CD4-positive, alpha-beta T cell (primary cell): Measurements from ENCODE around the gene GLIS1. TPM values are rescaled to one million over a fixed set of nuclear protein-coding genes. Genes with fewer than 3 reads are reported as not detected.

Experiments used
- ATAC-seq: fragments of 200-7000 bp; cut with Tn5 transposase; one replicate; pipeline ENCODE4 v1.10.0; 2022; ENCODE audit warnings: mild to moderate bottlenecking; ENCODE audit not compliant: poor library complexity
- CTCF ChIA-PET: fragments of 350-600 bp; sonication (Branson Sonifier 250); formaldehyde crosslinking; loops from one replicate; lab custom pipeline; 2021; ENCODE audit warnings: antibody characterized with exemption, inconsistent platforms; lab: Charles Lee
- POLR2A ChIA-PET: fragments of 350-600 bp; sonication (Branson Sonifier 250); formaldehyde crosslinking; loops from one replicate; lab custom pipeline; 2021; ENCODE audit warnings: antibody characterized with exemption, inconsistent platforms; lab: Charles Lee
- DNase-seq, 14 experiments: peaks; one replicate each; pipeline ENCODE4 v3.0.0-alpha.2; 2013 to 2020; ENCODE audit warnings: mixed read lengths in 2 of 14
- H3K27ac ChIP-seq, 2 donors: one replicate each; pipeline versions ENCODE4 v1.5.1 to v1.7.0; 2013; ENCODE audit warnings: low read length in 2 of 2, low read depth in 1 of 2, mild to moderate bottlenecking in 1 of 2
- H3K27me3 ChIP-seq, 2 experiments: 1 replicate in 1 of 2; 2 replicates in 1 of 2; pipeline versions ENCODE4 v1.6.1 to v1.7.0; 2013; ENCODE audit warnings: low read length in 2 of 2, control low read depth in 1 of 2, mild to moderate bottlenecking in 1 of 2, moderate library complexity in 1 of 2; ENCODE audit not compliant: insufficient read depth in 2 of 2, control insufficient read depth in 1 of 2
- H3K36me3 ChIP-seq: one replicate; pipeline ENCODE4 v1.6.1; 2013; ENCODE audit warnings: low read length, control low read depth; ENCODE audit not compliant: insufficient read depth
- H3K4me1 ChIP-seq: one replicate; pipeline ENCODE4 v1.6.1; 2013; ENCODE audit warnings: low read length, control low read depth; ENCODE audit not compliant: insufficient read depth
- H3K4me3 ChIP-seq: one replicate; pipeline ENCODE4 v1.5.1; 2013; ENCODE audit warnings: mild to moderate bottlenecking, low read length, moderate library complexity
- H3K9me3 ChIP-seq, 2 experiments: 1 replicate in 1 of 2; 2 replicates in 1 of 2; pipeline versions ENCODE4 v1.6.1 to v1.7.0; 2013; ENCODE audit warnings: low read length in 2 of 2, mild to moderate bottlenecking in 2 of 2, control low read depth in 1 of 2, moderate library complexity in 1 of 2; ENCODE audit not compliant: control insufficient read depth in 1 of 2, insufficient read depth in 1 of 2
- H3K27ac Mint-ChIP-seq: one replicate; pipeline ENCODE4 v1.8.0; 2020; ENCODE audit warnings: mixed read lengths
- H3K27me3 Mint-ChIP-seq: one replicate; pipeline ENCODE4 v1.8.0; 2021; ENCODE audit warnings: mixed read lengths
- H3K36me3 Mint-ChIP-seq: one replicate; pipeline ENCODE4 v1.8.0; 2021; ENCODE audit warnings: low read depth, mixed read lengths
- H3K4me1 Mint-ChIP-seq: one replicate; pipeline ENCODE4 v1.8.0; 2021; ENCODE audit warnings: low read depth, mixed read lengths
- H3K4me3 Mint-ChIP-seq: one replicate; pipeline ENCODE4 v1.8.0; 2020; ENCODE audit warnings: mild to moderate bottlenecking, mixed read lengths
- H3K9me3 Mint-ChIP-seq: one replicate; pipeline ENCODE4 v1.8.0; 2020; ENCODE audit warnings: mixed read lengths
- intact Hi-C, 2 experiments: fragments of 100-400 bp; cut with DNase I in 1 of 2; cut with micrococcal nuclease in 1 of 2; formaldehyde crosslinking; loops; one replicate each; pipeline versions ENCODE4 v1.15.1 to v1.9.0; 2023 to 2025; cut with DNase I, micrococcal nuclease
- total RNA-seq, 174 experiments: library from RNA in 2 of 174; stranded (reverse) in 2 of 174; gene quantifications; one replicate each; pipeline ENCODE4 v1.2.3 and lab custom pipeline; 2021 to 2026
- TF ChIP-seq, protein P1 (sequence below): fragments of 200-600 bp; IDR thresholded peaks from one replicate; pipeline ENCODE4 v1.8.0; 2022; ENCODE audit warnings: antibody characterized with exemption, mild to moderate bottlenecking

Gene GLIS1
- total RNA-seq, 2 experiments from 2014 or later: not detected

DNA sequence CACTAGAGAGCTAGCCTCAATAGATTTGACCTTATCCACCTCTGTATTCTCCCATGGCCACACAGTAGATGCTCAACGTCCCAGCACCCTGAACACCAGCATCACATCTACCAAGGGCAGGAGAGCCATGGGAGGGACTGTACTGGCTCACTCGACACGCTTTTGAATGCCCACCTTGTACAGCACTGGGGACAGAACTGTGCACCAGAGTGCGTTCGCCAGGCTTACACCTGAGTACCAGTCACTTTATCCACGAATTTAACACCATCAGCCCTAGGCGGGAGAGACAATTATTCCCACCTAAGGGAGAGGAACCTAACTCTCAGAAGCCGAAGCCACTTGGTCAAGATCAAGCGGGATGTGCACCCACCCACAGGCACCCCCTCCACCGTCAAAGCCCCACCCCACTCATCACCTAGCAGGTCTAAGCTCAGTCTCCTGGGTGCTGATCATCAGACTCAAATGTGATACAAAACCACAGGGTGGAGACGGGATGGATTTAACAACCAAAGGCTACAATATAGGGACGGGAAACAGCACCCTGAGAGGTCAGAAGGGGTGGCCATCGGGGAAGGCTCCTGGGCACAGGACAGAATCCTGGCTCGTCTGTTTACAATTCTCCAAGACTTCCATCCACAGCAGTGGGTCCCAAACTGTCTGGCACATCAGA is 110.5 kb downstream of the GLIS1 start:
- no peaks in the 10 kb centered on the region for H3K4me1 ChIP-seq
- no peak for ATAC-seq
- H3K36me3 Mint-ChIP-seq: no peaks in the 10 kb centered on the region
- no peak overlapping the region for H3K27ac Mint-ChIP-seq
- H3K9me3 Mint-ChIP-seq: no peaks in the 10 kb centered on the region
- H3K4me3 Mint-ChIP-seq: no peak overlapping the region
- intact Hi-C loops: no loop called here
- no peaks in the 10 kb centered on the region for H3K27me3 Mint-ChIP-seq
- no peaks in the 10 kb centered on the region for H3K4me1 Mint-ChIP-seq
- ChIA-PET CTCF (no interaction called here), POLR2A (no interaction called here)
- H3K4me3 ChIP-seq: no peak overlapping the region
- H3K27ac ChIP-seq: no peak overlapping the region
- TF ChIP-seq, protein P1, sequence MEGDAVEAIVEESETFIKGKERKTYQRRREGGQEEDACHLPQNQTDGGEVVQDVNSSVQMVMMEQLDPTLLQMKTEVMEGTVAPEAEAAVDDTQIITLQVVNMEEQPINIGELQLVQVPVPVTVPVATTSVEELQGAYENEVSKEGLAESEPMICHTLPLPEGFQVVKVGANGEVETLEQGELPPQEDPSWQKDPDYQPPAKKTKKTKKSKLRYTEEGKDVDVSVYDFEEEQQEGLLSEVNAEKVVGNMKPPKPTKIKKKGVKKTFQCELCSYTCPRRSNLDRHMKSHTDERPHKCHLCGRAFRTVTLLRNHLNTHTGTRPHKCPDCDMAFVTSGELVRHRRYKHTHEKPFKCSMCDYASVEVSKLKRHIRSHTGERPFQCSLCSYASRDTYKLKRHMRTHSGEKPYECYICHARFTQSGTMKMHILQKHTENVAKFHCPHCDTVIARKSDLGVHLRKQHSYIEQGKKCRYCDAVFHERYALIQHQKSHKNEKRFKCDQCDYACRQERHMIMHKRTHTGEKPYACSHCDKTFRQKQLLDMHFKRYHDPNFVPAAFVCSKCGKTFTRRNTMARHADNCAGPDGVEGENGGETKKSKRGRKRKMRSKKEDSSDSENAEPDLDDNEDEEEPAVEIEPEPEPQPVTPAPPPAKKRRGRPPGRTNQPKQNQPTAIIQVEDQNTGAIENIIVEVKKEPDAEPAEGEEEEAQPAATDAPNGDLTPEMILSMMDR: no peak
- no peaks in the 10 kb centered on the region for H3K9me3 ChIP-seq
- no peaks in the 10 kb centered on the region for H3K36me3 ChIP-seq
- DNase-seq: no peak
- H3K27me3 ChIP-seq: no peaks in the 10 kb centered on the region

DNA sequence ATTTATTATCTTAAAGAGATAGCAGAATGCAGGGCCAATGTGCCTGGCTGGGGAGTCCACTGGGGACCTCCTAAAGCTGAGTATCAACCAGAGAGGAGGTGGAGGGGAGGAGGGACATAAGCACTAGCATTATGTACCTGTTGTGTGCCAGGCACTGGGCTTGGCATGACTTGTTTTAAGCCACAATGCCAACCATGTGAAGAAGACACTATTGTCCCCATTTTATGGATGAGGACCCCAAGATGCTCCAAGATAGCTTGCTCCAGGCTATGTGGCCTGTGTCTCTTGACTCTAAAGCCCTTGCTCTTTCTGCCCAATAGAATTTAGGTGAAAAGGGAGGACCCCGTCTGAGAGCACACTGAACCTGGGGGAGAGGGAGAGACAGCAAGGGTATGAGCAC is 111.3 kb downstream of the GLIS1 start:
- intact Hi-C loops: no loop called here
- H3K27ac Mint-ChIP-seq: no peak overlapping the region
- H3K4me3 Mint-ChIP-seq: no peak overlapping the region
- H3K27me3 Mint-ChIP-seq: no peaks in the 10 kb centered on the region
- no peaks in the 10 kb centered on the region for H3K9me3 ChIP-seq
- no peaks in the 10 kb centered on the region for H3K9me3 Mint-ChIP-seq
- ATAC-seq: no peak
- no peaks in the 10 kb centered on the region for H3K4me1 ChIP-seq
- H3K27ac ChIP-seq: no peak overlapping the region
- TF ChIP-seq, protein P1: no peak
- no peaks in the 10 kb centered on the region for H3K36me3 Mint-ChIP-seq
- POLR2A ChIA-PET: no interaction called here
- H3K4me3 ChIP-seq: no peak overlapping the region
- DNase-seq: no peak
- H3K36me3 ChIP-seq: no peaks in the 10 kb centered on the region
- H3K27me3 ChIP-seq: no peaks in the 10 kb centered on the region
- CTCF ChIA-PET: no interaction called here
- H3K4me1 Mint-ChIP-seq: no peaks in the 10 kb centered on the region

DNA sequence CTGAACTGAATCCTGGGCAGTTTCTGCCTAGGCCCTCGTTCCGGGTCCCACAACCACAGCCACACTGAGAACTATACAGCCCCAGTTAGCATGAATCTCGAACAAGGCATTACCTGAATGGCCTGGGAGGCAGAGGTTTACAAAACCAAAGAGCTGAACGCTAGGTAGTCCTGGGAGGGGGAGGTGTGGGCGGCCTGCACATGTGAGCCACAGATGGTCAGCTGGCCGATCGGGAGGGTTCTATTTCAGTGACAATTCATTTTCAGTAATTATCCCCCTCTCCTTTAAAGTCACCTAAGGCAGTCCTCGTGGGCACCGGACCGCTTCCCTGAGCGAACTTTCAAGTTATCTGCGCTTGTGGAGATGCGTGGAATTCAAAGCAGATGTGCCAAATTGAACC is 111.9 kb downstream of the GLIS1 start:
- CTCF ChIA-PET: no interaction called here
- Histone ChIP-seq H3K36me3 (no peaks in the 10 kb centered on the region), H3K4me3 (no peak overlapping the region), H3K27me3 (no peaks in the 10 kb centered on the region), H3K9me3 (no peaks in the 10 kb centered on the region), H3K27ac (no peak overlapping the region), H3K4me1 (no peaks in the 10 kb centered on the region)
- DNase-seq (no peak), ATAC-seq (no peak)
- TF ChIP-seq, protein P1: no peak
- Mint-ChIP-seq H3K27ac (no peak overlapping the region), H3K9me3 (no peaks in the 10 kb centered on the region), H3K4me1 (no peaks in the 10 kb centered on the region), H3K27me3 (no peaks in the 10 kb centered on the region), H3K4me3 (no peak overlapping the region), H3K36me3 (no peaks in the 10 kb centered on the region)
- intact Hi-C loops: no loop called here
- POLR2A ChIA-PET: no interaction called here
